Activated CD4-positive, alpha-beta T cell treated with anti-CD3 and anti-CD28 coated beads, Interleukin-2, Interleukin-4, amounts not matched to agents 100 ng/mL and 50 ng/mL, durations not matched to agents 16 hours and 8 hours (primary cell): ENCODE data around the gene CCDC86.

Experiments used
- DNase-seq: peaks from one replicate; pipeline ENCODE4 v3.0.0-alpha.2; 2020; ENCODE audit warnings: low spot score

Gene CCDC86

DNA sequence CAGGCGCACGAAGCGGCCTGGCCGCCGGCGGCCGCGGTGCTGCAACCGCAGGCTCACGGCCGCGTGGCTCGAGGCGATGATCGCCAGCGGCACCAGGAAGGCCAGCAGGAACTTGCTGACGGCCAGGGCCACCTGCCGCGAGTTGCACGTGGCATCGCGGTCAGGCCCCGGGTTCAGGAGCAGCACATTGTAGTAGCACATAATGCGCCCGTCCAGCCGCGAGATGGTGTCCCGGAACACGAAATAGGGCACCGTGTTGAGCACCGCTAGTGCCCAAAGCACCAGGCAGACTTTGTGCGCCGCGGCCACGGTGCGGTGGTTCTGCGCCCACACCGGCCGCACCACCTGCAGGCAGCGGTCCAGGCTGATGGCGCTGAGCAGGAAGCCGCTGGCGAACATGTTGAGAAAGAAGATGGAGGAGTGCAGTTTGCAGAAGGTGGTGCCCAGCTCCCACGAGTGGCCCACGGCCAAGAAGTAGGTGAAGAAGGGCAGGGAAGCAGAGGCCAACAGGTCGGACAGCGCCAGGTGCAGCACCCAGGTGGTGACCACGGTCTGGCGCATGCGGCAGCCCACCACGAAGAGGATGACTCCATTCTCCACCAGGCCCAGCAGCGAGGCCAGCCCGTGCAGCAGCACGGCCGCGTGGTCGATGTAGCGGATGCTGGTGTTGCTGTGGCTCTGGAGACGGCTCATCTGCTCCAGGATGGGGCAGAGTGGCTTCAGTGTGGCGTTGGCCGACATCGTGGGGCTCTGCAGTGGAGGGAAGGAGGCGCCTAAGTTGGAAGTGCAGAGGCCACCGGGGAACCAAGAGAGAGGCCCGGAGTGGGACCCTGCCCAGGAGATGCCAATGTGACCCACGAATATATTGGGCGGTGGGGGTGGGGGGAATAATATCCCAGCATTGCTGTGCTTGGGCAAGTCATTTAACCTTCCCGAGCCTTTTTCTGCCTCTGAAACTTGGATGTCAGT lies 11.4 kb downstream of the CCDC86 start:
- no peak for DNase-seq

DNA sequence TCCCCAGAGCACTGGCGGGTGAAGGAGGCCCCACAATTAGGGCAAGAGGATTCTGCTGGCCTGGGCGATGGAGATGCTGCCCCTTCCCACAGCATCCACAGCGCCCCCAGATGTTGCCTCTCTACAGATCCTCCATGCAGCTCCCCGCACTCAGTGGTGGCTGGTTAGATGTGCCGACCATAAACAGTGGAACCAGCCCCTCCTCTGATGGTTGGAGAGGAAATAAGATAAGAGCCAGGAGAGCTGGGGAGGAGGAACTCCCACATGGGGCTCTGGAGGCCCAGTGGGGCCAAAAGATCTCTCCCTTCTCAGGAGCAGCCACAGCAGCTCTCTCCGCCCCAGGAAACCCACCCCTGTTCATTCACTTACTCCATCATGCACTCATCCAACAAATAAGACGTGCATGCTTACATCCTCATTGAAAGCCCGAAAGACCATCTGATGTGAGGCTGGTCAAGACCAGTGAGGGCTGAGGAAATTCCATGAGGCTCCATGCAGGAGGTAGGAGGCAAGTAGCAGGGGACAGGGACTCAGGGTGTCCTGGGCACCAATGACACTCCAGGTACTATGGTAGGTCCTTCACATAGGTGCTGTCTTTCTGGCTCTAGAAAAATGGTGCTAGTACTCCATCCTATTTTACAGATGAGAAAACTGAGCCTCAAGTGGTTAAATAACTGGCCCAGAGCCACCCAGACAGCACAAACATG lies 12.4 kb downstream of the CCDC86 start:
- no peak for DNase-seq

DNA sequence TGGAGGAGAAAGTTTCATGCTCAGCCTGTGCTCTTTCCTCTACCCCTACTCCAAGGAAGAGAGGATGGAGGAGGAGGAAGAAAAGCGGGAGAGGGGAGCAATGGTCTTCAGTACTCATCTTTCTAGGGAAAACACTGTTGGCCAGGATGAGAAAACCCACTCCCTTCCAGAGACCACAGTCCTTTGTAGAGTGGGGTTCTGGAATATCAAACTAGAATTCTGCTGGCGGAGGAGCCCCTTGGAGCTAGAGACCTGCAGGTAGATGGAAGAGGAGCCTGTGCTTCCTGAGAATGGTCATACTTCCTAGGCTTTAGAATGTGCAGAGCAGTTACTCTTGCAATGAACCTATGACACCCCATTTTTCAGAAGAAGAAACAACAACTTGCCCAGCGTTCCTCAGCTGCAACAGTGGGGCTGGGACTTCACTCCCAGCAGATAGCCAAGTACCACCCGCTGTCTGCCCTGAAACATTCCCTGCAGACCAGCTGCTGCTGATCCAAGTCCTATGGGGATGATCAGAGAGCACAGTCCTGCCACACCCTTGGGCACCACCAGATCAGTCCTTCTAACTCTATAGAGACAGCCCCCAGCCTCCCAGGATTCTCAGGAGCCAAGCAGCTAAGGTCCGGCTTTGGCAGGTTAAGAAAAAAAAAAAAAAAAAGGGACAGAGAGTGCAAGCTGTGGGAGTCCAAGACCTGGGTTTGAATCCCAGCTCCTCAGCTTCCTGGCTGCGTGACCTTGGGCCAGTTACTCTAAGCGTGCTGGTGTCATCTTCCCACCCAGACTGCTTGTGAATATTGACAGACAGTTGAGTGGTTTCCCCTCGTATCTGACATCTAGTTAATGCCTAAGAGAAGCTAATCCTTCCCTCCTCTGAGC lies 13.2 kb downstream of the CCDC86 start:
- DNase-seq = no peak

DNA sequence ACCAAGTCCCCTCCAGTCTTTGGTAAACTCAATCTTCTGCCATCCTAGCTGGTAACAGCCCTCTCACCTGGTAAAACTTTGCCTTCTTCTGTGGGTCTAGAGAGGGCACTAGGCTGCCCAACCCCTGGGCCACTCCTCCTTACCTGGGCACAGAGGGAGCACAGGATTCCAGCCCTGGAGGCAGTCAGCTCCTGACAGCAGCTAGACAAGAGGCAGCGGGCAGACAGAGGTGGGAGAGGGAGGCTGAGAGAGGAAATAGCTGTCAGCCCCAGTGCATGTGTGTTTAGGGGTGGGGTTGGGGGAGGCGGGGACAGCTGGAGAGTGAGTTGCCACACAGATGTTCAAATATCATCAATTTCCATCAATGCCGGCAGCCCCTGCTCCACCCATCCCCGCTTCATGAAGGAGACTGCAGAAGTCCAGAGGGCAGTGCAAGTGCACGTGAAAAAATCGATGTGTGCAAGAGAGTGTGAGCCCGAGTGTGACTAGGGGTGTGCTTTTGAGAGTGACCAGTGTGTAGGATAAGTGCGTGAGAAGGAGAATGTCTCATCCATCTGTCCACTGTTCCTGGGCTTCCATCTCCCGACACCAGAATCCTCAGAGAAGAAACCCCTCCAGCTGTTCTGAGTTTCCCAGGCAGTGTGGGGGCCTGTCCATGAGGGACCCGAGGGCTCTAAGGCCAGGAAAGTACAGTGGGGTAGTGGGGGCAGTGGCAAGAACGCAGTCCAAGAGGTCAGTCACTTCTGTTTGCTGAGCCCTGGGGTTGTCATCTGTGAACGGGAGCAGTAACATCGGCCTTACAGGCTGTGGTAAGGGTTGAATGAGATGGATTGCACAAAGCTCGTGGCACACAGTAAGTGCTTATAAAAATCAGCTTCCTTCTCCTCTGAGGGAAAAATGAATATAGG lies 14.1 kb downstream of the CCDC86 start, which contains the start of gene PTGDR2:
TSS of gene PTGDR2 (minus strand) at position 225 of the 908 bp plus-strand sequence. CDS start 2,228 bp downstream, outside the sequence.
- DNase-seq = no peak

DNA sequence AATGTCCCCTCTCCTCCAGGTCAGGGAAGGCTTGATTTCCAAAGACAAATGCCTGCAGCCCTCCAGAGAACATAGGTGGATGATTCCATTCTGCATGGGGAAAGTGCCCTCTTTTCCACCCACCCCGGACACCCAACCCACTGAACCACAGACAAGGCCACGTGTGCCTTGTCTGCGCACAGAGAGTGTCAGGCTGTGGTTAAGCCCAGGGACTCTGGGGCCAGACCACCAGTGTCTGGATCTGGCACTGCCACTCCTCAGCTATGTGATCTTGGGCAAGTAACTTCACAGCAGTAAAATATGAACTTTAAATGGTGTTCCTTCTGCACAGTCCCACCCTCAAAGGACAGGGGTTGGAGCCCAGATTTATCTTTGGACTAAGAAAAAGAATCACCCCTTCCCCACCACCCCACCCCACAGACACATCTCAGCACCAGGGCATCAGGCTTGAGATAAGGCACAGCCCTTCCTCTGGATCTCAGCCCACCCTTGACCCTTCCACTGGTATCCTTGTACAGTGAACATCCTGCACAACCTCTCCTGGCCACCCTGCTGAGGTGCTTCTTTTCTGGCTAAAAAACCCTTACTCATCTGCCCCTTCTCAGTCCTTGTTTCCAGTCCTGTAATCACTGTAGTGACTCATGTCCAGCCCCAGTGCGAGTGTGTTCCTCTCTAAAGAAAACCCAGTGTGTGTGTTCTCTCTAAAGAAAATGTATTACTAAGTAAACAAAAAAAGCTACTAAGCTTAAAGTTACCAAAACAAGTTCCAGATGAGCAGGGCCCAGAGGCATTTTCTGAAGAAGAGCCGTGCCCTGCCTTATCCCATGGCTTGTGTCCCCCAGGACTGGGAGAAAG lies 15.7 kb downstream of the CCDC86 start:
- no peak for DNase-seq

DNA sequence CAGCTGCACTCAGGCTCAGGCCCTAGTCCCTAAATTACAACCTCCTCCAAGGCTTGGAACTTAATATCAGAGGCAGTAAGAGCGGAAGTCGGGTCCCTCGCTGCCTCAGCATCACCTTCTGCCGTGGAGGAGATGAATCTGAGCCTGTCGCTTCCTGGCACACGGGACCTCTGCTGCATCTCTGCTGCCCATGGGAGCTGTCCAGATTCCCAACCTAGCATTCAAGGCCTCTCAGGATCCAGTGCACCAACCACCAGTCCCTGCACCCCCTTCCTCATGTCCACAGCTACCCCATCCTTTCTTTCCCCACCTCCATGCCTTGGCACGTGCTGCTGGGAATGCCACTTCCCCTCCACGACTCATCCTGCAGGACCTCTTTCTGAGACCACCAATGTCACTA lies 16.3 kb downstream of the CCDC86 start:
- no peak for DNase-seq

DNA sequence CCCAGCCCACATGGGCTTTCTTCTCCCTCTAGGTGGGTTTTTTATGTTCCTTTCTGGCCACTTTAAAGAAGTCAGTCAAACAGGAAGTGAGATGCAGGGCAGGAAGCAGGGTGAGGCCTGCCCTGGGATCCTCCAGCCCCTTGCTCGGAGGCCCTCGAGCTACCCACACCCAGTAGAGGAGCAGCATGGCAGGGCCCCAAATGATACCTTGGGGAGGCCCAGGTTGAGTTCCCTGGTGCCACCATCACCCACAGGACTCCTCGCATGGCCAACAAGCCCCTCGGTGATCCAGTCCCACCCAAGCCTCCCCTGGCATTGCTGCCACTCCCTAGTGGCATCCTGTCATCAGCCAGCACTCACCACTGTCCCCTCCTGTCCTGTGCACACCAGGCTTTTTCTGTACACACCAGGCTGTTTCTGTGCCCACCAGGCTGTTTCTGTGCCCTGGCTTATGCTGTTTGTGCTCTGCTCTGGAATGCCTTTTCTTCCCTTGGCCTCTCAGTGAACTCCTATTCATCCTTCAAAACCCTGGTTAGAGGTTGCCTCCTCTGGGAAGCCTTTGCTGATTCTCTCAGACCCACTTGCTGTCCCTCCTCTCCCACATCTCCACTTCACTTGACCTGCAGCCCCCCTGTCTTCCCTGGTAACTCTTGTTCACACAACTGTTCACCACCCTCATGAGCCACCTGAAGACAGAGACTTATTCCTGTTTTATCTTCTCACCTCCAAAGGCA lies 17.0 kb downstream of the CCDC86 start:
- DNase-seq = no peak

DNA sequence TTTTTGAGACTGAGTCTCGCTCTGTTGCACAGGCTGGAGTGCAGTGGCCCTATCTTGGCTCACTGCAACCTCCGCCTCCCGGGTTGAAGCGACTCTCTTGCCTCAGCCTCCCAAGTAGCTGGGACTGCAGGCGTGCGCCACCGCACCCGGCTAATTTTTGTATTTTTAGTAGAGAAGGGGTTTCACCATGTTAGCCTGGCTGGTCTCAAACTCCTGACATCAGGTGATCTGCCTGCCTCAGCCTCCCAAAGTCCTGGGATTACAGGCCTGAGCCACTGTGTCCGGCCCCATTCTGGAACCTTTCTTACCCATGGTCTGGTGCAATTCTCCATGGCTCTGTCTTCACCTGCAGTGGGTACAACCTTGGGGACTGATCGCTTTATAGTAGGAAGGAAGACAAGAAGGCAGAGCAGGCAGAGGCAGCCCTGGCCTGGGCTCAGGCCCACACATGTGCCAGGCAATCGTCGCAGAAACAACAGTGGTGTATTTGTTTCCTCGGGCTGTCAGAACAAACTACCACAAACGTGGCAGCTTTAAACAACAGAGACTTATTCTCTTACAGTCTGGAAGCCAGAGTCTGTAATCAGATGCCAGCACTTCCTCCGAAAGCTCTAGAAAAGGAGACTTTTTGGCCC lies 17.8 kb downstream of the CCDC86 start:
- DNase-seq = no peak

DNA sequence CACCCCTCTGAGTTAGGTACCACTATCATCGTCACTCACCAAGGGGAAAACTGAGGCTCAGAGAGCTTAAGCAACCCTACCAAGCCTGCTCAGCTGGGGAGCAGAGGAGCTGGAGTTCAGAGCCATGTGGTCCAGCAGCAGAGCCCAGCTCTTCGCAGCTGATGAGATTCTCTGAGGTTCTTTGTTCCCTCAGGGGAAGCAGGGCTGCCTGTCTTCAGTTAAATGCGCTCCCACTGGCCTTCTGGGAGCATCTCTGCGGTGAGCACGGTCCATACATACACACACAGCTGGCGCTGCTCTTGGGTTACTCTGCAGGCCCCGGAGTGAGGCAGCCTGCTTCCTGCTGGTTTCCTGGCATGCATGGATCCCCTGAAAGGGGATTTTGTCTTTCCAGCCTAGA lies 19.0 kb downstream of the CCDC86 start:
- DNase-seq = no peak

DNA sequence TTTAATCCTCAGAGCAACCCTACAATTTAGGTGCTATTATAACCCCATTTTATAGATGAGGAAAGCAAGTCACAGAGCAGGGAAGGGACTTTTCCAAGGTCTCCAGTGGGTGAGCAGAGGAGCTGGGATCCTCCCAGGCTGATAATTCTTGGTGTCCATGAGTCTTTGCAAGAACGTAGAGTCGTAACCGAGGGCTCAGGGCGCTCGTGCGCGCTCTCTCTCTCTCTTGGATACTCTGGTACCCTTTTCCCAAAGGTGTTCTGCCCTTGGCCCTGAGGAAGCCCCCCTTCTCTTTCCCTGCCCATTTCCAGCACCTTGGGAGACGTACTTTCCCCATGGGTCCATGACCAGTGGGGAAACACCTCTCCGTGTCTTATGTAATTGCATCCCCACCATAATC lies 20.3 kb downstream of the CCDC86 start:
- DNase-seq = no peak

DNA sequence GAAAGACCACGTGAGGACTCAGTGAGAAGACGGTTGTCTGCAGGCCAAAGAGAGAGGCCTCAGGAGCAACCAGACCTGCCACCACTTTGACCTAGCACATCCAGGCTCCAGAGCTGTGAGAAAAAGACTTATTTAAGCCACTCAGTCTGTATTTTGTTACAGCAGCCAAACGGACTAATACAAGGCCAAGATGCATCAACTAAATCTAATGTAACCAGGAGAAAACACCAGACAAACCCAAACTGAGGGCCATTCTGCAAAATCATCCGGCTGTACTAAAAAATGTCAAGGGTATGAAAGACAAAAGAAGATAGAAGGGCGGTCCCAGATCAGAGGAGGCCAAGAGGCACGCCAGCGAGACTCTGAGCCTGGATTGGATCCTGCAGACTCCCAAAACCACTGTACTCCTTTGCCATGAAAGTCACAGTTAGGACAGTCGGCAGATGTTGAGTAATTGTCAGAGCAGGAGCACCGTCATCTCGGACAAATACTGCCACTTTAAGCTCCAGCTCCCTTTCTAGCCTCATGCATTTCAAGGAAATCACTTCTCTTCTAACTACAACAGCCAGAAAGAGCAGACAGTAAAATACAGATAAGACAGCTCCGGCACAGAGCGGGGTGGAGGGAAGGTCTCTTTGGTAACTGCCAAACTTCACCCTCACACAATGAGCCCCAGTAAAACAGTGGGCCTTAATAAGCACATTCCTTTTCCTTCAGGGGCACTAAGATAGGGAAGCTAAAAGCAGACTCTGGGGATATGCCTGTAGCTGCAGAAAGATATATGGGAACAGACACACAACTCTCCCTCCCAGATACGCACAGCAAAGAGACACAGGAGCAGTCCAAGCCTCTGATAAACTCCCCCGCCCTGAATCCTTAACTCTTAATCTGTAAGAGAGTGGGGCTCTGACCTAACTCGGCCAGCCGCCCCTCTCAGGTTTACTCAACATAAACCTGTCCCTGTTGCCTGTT lies 21.9 kb downstream of the CCDC86 start:
- DNase-seq = no peak

DNA sequence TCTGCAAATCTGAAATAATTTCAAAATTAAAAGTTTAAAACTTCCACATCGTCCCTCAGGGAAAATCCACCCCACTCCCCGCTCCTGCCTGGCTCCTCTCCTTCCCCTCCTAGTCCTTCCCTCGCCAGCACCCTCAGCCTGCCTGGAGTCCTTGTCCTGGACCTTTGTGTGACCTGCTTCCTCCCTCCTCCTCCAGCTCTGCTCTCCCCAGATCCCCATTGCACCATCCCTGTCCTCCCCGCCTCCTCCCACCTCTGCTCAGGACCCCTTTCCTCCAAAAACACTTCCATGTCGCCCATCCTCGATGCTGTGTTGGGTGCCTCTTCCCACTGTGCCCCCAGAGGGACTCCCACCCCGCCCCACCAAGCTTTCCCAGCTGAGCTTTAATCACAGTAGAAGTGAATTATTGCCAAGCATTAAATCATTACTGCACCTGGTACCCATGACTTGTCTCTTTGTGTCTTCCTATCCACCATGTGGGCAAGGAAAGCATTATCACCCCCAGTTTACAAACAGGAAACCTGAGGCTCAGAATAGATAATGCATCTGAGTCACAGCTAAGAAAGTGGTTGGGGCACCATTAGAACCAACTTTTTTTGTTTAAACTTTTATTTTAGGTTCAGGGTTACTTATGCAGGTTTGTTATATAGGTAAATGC lies 23.1 kb downstream of the CCDC86 start:
- no peak for DNase-seq

DNA sequence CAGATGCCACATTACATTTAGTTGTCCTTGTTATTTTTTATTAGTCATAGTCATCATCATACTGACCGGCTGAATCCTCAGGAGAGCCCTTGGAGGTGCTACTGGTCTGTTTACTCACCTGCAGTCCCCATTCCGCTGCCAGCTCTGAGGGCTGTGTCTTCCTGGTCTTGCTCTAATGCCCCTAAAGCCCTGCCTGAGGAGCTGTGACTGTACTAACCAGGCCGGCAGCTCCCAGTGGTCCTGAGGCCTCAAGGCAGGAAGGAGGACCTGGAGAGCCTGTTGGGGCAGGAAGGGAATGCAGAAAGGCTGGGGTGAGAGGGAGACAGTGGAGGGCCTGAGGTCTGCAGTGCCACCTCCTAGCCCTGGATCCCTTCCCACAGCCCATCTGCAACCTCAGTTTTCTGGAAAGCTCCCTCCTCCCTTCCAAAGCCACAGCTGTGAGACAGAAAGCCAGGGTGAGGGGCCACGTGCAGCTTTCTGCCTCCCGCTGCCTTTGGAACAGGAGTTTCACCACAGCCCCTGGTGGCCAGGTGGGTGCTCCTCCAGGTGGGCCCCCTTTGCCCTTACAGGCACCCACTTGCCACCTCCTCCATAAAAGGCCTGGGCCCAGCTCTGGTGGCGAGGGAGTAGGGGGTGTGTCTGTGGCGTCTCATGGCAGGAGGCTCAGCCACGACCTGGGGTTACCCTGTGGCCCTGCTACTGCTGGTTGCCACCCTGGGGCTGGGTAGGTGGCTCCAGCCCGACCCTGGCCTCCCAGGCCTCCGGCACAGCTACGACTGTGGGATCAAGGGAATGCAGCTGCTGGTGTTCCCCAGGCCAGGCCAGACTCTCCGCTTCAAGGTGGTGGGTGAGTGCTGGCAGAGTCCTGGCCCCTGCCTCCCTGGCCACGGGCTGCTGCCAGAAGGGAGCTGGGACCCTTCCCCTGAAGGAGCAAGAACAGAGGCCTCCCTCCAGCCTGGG lies 25.3 kb downstream of the CCDC86 start, which contains the start of gene ZP1:
TSS of gene ZP1 (plus strand) at position 632 of the 960 bp plus-strand sequence. CDS start at position 652, 20 bp downstream.
- DNase-seq = no peak

DNA sequence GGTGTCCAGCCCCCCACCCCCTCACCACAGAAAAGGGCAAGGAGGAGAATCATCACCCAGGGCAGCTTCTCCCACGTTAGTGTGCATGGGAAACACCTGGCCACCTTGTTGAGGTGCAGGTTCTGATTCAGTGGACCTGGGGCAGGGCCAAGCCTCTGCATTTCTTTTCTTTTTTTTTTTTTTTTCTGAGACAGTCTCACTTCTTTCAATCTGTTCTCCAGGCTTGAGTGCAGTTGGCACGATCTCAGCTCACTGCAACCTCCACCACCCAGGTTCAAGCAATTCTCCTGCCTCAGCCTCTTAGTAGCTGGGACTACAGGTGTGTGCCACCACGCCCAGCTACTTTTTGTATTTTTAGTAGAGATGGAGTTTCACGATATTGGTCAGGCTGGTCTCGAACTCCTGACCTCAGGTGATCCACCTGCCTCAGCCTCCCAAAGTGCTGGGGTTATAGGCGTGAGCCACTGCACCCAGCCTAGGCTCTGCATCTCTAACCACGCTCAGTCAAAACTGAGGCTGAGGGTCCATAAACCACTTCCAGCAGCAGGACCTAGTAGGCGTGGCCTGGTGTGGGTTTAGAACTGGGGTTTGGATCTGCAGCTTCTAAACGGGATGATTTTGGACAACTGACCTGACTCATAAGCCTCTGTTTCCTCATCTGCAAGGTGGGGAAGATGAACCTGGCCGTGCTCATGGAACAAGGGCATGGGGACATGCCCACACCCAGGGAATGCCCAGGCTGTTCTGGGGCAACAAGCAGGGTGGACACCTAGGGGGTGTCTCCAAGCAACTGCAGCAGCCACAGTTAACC lies 26.2 kb downstream of the CCDC86 start:
- no peak for DNase-seq
